Skeletal muscle tissue (tissue), 4 donors: Measurements from ENCODE around the gene ANKRD11. TPM values are rescaled to one million over a fixed set of nuclear protein-coding genes. Genes with fewer than 3 reads are reported as not detected.

Source experiments
- H3K27ac ChIP-seq: one replicate; pipeline ENCODE4 v1.7.0; 2013; ENCODE audit warnings: mild to moderate bottlenecking, low read depth, low read length, inconsistent platforms
- H3K27me3 ChIP-seq, 3 donors: one replicate each; pipeline ENCODE4 v1.7.0; 2013; ENCODE audit warnings: low read length in 3 of 3; ENCODE audit not compliant: control insufficient read depth in 3 of 3, insufficient read depth in 3 of 3
- H3K36me3 ChIP-seq, 3 donors: one replicate each; pipeline ENCODE4 v1.7.0; 2013; ENCODE audit warnings: low read length in 3 of 3; ENCODE audit not compliant: control insufficient read depth in 3 of 3, insufficient read depth in 3 of 3
- H3K4me1 ChIP-seq, 3 donors: one replicate each; pipeline ENCODE4 v1.7.0; 2013; ENCODE audit warnings: low read length in 3 of 3, mild to moderate bottlenecking in 3 of 3; ENCODE audit not compliant: control insufficient read depth in 3 of 3, insufficient read depth in 3 of 3
- H3K4me3 ChIP-seq, 3 donors: one replicate each; pipeline ENCODE4 v1.7.0; 2013; ENCODE audit warnings: low read length in 3 of 3
- H3K9ac ChIP-seq, 3 donors: one replicate each; pipeline ENCODE4 v1.7.0; 2013; ENCODE audit warnings: low read length in 3 of 3, mild to moderate bottlenecking in 3 of 3, moderate library complexity in 2 of 3, low read depth in 1 of 3
- H3K9me3 ChIP-seq, 3 donors: one replicate each; pipeline ENCODE4 v1.7.0; 2013; ENCODE audit warnings: low read length in 3 of 3; ENCODE audit not compliant: control insufficient read depth in 3 of 3
- total RNA-seq: library from RNA; depleted of rRNA; stranded (reverse); fragments of >200 nt; gene quantifications from one replicate; pipeline ENCODE4 v1.2.3, GENCODE V29; 2014
- donor health status: Osteomylitis.

The ANKRD11 gene
- total RNA-seq, 1 donor from 2014 or later = 21.4 TPM

DNA sequence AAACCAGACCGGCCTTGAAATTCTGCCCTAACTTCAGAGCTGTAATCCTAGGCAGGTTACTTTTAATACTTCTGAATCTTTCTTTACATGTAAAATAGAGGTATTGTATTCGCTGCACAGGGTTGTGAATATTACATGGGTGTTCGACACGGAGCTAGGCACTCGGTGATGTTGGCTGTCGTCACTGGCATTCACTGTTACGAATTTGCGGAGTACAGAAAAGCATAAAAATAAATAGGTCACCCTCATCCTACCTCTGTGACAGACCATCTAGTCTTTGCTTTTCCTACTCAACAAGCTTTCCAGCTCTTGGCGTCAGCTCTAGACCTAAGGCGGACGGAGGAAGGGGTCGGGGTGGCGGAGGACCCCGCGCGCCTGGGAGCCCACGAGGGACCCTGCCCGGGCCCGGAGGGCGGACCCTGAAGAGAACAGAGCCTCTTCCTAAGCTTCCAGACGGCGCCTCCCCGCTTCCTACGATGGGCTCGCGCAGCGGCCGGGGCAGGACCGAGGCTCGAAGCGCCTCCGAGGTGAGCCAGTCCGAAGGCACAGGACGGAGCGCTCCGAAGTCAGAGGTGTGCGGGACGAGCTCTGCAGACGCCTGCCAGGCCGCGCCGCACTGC is 17.0 kb upstream of the ANKRD11 start:
- Histone ChIP-seq H3K9me3 (no peaks in the 10 kb centered on the region), H3K27me3 (peaks cover 0 to 9% (median 0%) of the 10 kb centered on the region in 3 donors), H3K4me3 (peak overlapping the region; percentile 91 to 94 (median 92)), H3K36me3 (peaks cover 14 to 15% (median 15%) of the 10 kb centered on the region in 3 donors), H3K4me1 (peaks cover 35 to 40% (median 36%) of the 10 kb centered on the region in 3 donors), H3K9ac (peak overlapping the region; percentile 76 to 97 (median 94)), H3K27ac (peak overlapping the region; percentile 90)

DNA sequence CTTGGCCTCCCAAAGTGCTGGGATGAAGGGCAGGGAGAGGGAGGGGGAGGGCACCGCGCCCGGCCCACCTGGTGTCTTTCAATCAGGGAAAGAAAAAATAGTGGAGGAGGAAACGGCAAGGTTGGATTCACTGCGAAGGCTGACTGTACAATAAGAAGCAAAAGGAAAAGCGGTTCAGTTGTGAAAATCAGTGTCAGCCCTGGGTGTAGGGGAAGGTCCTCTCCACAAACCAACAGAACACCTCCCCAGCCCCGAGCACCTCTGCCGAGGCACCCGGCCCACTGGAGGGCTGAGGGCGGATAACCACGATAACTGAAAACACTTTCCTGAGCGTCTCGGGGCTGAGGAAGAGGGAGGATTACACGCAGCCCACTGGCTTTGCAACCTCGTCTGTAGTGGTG is 16.4 kb upstream of the ANKRD11 start:
- Histone ChIP-seq H3K27me3 (peaks cover 0 to 9% (median 0%) of the 10 kb centered on the region in 3 donors), H3K4me3 (peak overlapping the region; percentile 91 to 94 (median 92)), H3K36me3 (peaks cover 13 to 15% (median 14%) of the 10 kb centered on the region in 3 donors), H3K27ac (no peak overlapping the region), H3K9ac (peak overlapping the region; percentile 45 to 94 (median 61)), H3K4me1 (peaks cover 36 to 45% (median 36%) of the 10 kb centered on the region in 3 donors), H3K9me3 (no peaks in the 10 kb centered on the region)

DNA sequence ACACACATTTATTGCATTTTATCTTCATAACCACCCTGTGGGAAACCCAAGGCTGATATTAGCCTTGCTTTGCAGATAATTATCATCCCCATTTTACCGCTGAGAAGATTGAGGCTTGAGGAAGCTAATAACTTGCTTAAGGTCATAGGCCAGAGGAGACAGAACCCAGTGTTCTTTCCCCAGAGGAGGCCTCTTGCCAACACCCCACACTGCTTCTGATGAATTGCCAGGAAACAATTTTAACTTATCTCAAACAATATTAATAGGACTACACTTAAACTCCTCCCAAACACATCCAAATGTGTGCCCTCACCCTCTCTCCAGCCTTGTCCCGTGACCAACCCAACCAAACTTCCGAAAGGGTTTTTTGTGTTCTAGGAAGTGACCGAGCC is 15.7 kb upstream of the ANKRD11 start:
- H3K27ac ChIP-seq = peak overlapping the region; percentile 63
- peak overlapping the region in 2 of 3 donors; percentile 25 to 45 for H3K4me3 ChIP-seq
- H3K9me3 ChIP-seq = no peaks in the 10 kb centered on the region
- H3K27me3 ChIP-seq = peaks cover 0 to 9% (median 0%) of the 10 kb centered on the region in 3 donors
- peak overlapping the region in 1 of 3 donors; percentile 50 for H3K9ac ChIP-seq
- H3K36me3 ChIP-seq = peaks cover 8 to 9% (median 8%) of the 10 kb centered on the region in 3 donors
- peaks cover 36 to 46% (median 36%) of the 10 kb centered on the region in 3 donors for H3K4me1 ChIP-seq

DNA sequence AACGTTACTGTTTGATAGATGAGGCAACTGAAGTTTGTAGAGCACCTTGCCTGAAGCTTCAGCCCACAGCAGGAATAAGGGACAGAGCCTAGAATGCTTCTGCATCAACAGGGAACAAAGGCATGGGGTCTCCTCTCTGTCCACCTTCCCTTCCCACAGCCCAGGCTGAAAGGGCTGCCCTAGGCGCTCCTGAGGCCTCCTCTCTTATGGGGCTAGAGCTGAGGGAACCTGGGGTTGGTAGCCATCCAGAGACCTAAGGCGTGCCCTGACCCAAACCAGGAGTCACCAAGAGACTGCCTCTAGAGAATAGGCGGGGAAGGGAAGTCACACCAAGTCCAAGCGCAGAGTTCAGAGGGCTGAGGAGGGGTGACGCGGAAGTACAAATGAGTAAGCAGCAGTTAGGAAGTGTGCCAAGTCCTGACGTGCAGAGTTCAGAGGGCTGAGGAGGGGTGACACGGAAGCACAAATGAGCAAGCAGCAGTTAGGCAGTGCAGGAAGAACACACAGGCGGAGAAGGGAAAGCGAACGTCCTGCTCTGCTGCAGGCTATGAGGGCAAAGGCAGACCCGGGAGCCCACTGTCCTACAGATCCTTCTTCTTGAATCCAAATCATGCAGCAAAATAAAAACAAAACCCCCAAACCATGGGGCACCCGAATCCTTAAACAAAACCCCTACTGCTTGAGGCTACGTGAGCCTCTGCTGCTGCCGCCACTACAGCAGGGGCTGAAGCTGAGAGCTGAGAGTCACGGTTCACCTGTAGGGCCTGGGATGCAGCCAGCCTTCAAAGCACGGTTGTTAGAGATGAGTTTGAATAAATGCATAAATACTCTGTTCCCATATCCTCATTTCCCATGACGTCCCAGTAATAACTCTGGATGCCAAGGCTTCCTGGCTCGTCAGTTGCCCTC is 15.1 kb upstream of the ANKRD11 start:
- peak overlapping the region; percentile 6 to 50 (median 17) for H3K9ac ChIP-seq
- peak overlapping the region; percentile 63 for H3K27ac ChIP-seq
- peaks cover 1 to 2% (median 2%) of the 10 kb centered on the region in 3 donors for H3K36me3 ChIP-seq
- H3K9me3 ChIP-seq = no peaks in the 10 kb centered on the region
- H3K4me1 ChIP-seq = peaks cover 36 to 46% (median 36%) of the 10 kb centered on the region in 3 donors
- H3K27me3 ChIP-seq = peaks cover 0 to 9% (median 0%) of the 10 kb centered on the region in 3 donors
- H3K4me3 ChIP-seq = peak overlapping the region; percentile 14 to 45 (median 25)

DNA sequence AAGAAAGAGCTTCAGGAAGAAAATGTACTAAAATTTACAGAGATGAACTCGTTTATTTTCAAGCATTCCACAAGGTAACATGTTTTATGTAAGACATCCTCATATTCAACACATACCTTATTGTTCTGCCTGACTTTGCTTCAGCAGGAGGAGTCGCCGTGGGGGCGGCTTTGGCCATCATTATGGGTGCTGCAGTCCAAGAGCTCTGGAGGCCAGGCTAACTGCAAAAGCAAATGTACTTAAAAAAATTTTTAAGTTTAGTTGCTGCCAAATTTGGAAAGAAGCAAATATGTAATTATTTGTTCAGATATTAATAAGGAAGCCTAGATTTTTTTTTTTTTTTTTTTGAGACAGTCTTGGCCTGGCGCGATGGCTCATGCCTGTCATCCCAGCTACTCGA is 13.7 kb upstream of the ANKRD11 start:
- H3K36me3 ChIP-seq = no peaks in the 10 kb centered on the region
- no peaks in the 10 kb centered on the region for H3K9me3 ChIP-seq
- H3K27ac ChIP-seq = no peak overlapping the region
- H3K27me3 ChIP-seq = peaks cover 0 to 9% (median 0%) of the 10 kb centered on the region in 3 donors
- H3K9ac ChIP-seq = no peak overlapping the region
- no peak overlapping the region for H3K4me3 ChIP-seq
- peaks cover 31 to 39% (median 33%) of the 10 kb centered on the region in 3 donors for H3K4me1 ChIP-seq

DNA sequence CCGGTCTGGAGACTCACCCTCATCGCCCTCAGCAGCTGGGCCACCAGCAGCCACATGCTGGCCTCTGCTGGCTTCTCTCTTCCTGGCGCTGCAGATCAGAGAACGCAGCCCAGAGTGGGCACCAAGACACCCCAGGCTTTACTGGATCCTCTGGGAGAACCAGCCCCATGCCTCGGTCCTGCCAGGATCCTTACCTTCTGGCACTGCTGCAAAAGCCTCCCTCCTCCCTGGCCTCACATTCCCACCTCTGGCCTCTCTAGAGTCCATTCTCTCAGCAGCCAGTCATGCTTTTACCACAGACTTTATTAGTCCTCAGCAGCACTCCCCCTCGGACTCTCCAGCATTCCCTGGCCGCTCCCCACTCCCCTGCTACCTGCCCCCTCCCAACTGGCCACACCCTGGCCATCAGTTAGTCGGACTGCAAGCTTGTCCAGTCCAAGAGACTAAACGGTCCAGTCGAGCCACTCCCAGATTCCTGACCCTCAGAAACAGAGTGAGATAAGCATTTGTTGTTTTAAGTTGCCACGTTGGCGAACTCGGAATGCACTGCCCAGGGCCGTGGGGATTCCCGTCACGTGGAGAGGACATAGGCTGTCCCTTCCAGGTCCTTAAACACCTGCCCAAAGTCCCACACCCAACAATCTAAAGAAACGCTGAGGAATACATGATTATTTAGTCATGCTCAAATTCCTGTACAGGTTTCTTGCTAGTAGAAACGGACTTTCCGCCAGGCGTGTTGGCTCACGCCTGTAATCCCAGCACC is 11.9 kb upstream of the ANKRD11 start:
- no peaks in the 10 kb centered on the region for H3K9me3 ChIP-seq
- no peak overlapping the region for H3K4me3 ChIP-seq
- peaks cover 21 to 28% (median 24%) of the 10 kb centered on the region in 3 donors for H3K4me1 ChIP-seq
- no peaks in the 10 kb centered on the region for H3K36me3 ChIP-seq
- peaks cover 0 to 9% (median 0%) of the 10 kb centered on the region in 3 donors for H3K27me3 ChIP-seq
- no peak overlapping the region for H3K9ac ChIP-seq
- H3K27ac ChIP-seq = no peak overlapping the region

DNA sequence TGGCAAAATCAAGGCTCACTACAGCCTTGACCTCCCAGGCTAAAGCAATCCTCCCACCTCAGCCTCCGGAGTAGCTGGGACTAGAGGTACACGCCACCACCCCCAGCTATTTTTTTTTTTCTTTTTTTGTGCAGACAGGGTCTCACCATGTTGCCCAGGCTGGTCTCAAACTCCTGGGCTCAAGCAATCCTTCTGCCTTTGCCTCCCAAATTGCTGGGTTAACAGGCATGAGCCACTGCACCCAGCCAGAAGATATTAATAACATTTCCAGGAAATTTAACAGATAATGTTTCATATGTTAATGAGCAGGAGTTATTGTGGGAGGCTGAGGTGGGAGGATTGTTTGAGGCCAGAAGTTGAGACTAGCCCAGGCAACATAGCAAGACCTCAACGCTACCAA is 9.4 kb upstream of the ANKRD11 start:
- Histone ChIP-seq H3K9me3 (no peaks in the 10 kb centered on the region), H3K4me3 (no peak overlapping the region), H3K27me3 (no peaks in the 10 kb centered on the region), H3K27ac (no peak overlapping the region), H3K4me1 (peaks cover 0 to 13% (median 4%) of the 10 kb centered on the region in 3 donors), H3K9ac (no peak overlapping the region), H3K36me3 (no peaks in the 10 kb centered on the region)

DNA sequence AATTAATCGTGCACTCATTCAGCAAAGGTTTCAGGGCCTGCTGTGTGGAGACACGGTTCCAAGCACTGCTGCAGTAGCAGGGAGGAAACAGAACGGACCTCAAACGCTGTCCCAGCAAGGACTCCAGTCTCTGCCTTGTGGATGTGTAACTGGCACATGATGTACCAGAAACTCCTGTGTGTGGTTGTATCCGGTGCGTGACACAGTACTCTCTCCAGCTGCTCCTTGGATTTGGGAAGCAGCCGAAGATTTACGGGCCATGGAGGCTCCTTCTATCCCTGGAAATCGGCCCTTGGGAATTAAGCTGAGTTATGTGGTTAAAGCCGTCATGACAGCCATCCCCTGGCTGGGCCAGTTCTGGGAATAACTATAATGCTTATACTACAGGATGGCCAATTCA is 8.5 kb upstream of the ANKRD11 start:
- no peak overlapping the region for H3K27ac ChIP-seq
- H3K4me1 ChIP-seq = peaks cover 0 to 14% (median 4%) of the 10 kb centered on the region in 3 donors
- no peak overlapping the region for H3K9ac ChIP-seq
- no peaks in the 10 kb centered on the region for H3K36me3 ChIP-seq
- H3K9me3 ChIP-seq = no peaks in the 10 kb centered on the region
- no peak overlapping the region for H3K4me3 ChIP-seq
- H3K27me3 ChIP-seq = no peaks in the 10 kb centered on the region

DNA sequence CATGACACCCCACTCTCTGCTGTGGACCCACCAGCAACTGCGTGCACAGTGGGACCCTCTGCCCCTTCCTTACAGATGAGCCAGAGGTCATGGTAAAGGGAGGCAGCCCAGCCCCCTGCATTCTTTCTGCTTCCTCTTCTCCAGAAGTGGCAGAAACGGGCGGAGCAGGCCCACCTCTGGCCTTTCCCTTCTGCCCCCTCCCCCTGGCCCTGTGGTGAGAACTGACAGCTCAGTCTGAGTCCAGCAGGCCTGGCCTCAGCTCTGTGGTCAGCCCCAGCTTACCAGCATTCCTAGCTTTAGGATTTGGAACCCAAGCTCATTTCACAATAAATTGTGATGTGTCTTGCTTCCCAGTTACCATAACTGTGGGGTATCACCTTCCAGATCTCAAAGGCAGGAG is 4.8 kb upstream of the ANKRD11 start:
- no peaks in the 10 kb centered on the region for H3K36me3 ChIP-seq
- no peaks in the 10 kb centered on the region for H3K9me3 ChIP-seq
- H3K4me1 ChIP-seq = peaks cover 11 to 30% (median 21%) of the 10 kb centered on the region in 3 donors
- no peak overlapping the region for H3K27ac ChIP-seq
- no peaks in the 10 kb centered on the region for H3K27me3 ChIP-seq
- no peak overlapping the region for H3K4me3 ChIP-seq
- H3K9ac ChIP-seq = no peak overlapping the region
